ENCODE results near the gene ITM2A. TPM values are rescaled to one million over a fixed set of nuclear protein-coding genes. Genes with fewer than 3 reads are reported as not detected.

ITM2A gene
- total RNA-seq, 1 donor from 2014 or later: 58.5 TPM

DNA sequence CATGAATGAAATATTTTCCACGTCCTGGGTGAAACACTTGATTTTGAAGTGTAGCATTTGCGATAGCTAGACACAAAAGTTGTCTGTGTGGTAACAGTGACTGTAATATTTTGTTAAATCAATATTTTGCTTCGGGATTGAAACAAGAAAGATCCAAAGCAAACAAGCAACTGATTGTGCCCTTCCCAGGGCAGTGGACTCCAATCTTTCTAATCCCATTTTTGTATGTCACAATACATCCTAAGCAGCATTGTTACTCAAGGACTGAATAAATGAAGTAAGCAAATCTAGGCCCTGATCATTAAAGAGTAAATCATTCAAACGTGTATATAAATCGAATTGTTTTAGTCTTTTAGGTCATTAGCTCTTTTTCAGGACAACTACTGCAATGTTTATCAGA is 2.8 kb downstream of the ITM2A start:
- Histone ChIP-seq H3K4me1 (no peaks in the 10 kb centered on the region), H3K27me3 (ENCODE audit: low read depth) (no peaks in the 10 kb centered on the region), H3K4me3 (no peak overlapping the region), H3K27ac (no peak overlapping the region), H3K36me3 (no peaks in the 10 kb centered on the region), H3K9me3 (no peaks in the 10 kb centered on the region)
- intact Hi-C loops (cut with DNase I): no loop called here
- DNase-seq: no peak
- no peak for ATAC-seq
- TF ChIP-seq, protein P1, sequence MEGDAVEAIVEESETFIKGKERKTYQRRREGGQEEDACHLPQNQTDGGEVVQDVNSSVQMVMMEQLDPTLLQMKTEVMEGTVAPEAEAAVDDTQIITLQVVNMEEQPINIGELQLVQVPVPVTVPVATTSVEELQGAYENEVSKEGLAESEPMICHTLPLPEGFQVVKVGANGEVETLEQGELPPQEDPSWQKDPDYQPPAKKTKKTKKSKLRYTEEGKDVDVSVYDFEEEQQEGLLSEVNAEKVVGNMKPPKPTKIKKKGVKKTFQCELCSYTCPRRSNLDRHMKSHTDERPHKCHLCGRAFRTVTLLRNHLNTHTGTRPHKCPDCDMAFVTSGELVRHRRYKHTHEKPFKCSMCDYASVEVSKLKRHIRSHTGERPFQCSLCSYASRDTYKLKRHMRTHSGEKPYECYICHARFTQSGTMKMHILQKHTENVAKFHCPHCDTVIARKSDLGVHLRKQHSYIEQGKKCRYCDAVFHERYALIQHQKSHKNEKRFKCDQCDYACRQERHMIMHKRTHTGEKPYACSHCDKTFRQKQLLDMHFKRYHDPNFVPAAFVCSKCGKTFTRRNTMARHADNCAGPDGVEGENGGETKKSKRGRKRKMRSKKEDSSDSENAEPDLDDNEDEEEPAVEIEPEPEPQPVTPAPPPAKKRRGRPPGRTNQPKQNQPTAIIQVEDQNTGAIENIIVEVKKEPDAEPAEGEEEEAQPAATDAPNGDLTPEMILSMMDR (IDR thresholded peaks at IDR 0.05): no peak

DNA sequence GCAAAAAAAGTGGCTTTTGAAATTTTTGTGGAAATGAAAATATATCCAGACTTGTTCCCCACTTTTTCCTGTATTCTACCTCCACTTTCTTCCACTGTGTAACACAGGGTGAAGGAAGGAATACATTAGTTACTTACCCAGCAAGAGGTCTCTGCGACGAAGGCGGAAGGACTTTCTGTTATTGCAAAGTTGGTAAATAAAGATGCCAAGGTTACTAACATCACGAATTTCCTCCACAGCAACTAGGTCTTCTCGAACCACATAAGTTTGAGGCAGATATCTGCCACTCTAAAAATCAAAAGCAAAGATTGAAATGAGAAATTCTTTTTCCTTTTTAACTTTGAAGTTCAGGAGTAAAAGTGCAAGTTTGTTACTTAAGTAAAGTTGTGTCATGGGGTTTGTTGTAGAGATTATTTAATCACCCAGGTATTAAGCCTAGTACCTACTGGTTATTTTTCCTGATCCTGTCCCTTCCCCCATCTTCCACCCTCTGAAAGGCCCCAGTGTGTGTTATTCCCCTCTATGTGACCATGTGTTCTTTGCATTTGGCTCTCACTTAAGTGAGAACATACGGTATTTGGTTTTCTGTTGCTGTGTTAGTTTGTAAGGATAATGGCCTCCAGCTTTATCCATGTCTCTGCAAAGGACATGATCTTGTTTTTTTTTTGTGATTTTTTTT is 5.8 kb downstream of the ITM2A start:
- no peak overlapping the region for H3K27ac ChIP-seq
- H3K9me3 ChIP-seq: no peaks in the 10 kb centered on the region
- H3K27me3 ChIP-seq (ENCODE audit: low read depth): no peaks in the 10 kb centered on the region
- H3K4me3 ChIP-seq: no peak overlapping the region
- no peaks in the 10 kb centered on the region for H3K4me1 ChIP-seq
- DNase-seq (no peak), ATAC-seq (no peak)
- TF ChIP-seq, protein P1 (IDR thresholded peaks at IDR 0.05): no peak
- H3K36me3 ChIP-seq: no peaks in the 10 kb centered on the region
- intact Hi-C loops (cut with DNase I): no loop called here

DNA sequence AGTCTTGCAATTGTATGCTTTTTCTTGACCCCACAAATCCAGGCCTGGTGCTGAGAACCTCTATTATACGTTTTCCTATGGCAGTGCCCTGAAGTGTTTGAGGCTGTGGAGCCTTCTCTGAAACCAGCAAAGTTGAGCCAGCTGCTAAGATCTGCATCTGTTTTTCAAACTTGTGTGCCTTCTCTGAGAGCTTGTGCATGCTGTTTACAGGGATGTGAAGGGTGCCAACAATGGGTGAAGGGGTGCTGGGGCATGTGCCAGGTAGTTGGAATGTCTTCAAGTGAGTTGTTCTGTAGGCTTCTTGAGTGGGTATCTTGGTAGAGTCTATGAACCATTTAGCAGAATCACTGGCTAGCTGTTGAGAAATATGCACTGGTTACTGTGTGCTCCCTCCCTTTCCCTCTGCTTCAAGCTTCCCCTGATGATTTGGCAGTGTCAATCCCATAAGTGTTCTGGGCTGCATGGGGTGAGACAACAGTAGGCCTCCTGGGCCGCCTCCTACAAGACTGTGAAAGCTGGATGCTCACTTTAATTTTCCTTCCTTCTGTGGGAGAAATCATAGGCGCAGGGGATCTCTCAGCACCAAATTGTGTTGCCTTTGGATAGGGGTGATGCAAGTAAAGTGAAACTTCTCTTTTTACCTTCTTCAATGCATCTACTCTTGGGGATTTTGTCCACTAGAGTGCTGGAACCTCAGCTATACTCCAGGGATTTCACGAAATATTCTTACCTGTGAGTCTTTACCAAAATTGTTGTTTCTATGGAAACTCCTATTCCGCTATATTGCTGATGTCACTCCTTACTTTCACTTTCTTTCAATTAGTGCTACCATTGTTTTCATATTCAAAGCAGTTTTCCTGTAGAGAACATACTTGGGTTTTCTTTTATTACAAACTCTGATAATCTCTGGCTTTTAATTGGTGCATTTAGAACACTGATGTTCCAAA is 30.0 kb downstream of the ITM2A start:
- TF ChIP-seq, protein P1 (IDR thresholded peaks at IDR 0.05): no peak
- intact Hi-C loops (cut with DNase I): no loop called here
- peak; percentile 41 to 68 for ATAC-seq
- no peaks in the 10 kb centered on the region for H3K36me3 ChIP-seq
- no peak for DNase-seq
- H3K9me3 ChIP-seq: no peaks in the 10 kb centered on the region
- H3K4me3 ChIP-seq: no peak overlapping the region
- no peak overlapping the region for H3K27ac ChIP-seq
- no peaks in the 10 kb centered on the region for H3K27me3 ChIP-seq (ENCODE audit: low read depth)
- H3K4me1 ChIP-seq: no peaks in the 10 kb centered on the region

DNA sequence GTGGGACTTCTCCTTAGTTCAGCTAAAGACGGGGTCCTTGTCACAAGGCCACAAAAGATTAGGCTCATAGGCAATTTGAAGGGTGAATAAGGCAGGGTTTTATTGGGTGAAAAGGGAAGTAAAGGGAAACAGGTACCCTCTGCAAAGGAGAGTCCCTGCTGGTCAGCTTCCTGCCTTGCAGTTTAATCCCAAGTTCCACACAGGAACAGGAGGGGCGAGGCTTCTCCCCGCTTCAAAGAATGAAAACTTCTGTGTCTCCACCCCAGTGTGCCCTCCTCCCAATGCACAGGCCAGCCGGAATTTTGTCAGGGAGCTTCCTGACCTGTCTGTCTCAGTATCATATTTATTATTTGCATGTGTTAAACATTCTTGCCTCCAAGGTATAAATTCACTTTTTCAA is 37.1 kb downstream of the ITM2A start:
- H3K4me3 ChIP-seq: no peak overlapping the region

DNA sequence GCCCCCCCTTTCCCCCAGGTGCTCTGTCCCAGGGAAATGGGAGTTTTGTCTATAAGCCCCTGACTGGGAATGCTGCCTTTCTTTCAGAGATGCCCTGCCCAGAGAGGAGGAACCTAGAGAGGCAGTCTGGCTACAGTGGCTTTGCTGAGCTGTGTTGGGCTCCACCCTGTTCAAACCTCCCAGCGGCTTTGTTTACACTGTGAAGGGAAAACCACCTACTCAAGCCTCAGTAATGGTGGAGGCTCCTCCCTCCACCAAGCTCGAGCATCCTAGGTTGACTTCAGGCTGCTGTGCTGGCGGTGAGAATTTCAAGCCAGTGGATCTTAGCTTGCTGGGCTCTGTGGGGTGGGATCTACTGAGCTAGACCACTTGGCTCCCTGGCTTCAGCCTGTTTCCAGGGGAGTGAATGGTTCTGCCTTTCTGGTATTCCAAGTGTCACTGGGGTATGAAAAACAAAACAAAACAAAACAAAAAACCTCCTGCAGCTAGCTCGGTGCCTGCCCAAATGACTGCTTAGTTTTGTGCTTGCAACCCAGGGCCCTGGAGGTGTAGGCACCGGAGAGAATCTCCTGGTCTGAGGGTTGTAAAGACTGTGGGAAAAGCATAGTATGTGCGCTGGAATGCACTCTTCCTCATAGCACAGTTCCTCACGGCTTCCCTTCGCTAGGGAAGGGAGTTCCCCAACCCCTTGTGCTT is 41.7 kb downstream of the ITM2A start:
- TF ChIP-seq, protein P1 (IDR thresholded peaks at IDR 0.05): no peak
- intact Hi-C loops (cut with DNase I): no loop called here
- H3K27me3 ChIP-seq (ENCODE audit: low read depth): no peaks in the 10 kb centered on the region
- H3K4me3 ChIP-seq: no peak overlapping the region
- no peak overlapping the region for H3K27ac ChIP-seq
- no peaks in the 10 kb centered on the region for H3K9me3 ChIP-seq
- no peaks in the 10 kb centered on the region for H3K36me3 ChIP-seq
- H3K4me1 ChIP-seq: no peaks in the 10 kb centered on the region
- DNase-seq: no peak
- ATAC-seq: peak; percentile 61 to 76

More for the DNA sequence above, 37.1 kb downstream of the ITM2A start:
- no peak overlapping the region for H3K27ac ChIP-seq
- TF ChIP-seq, protein P1 (IDR thresholded peaks at IDR 0.05): no peak
- no peak for ATAC-seq
- H3K27me3 ChIP-seq (ENCODE audit: low read depth): no peaks in the 10 kb centered on the region
- H3K36me3 ChIP-seq: no peaks in the 10 kb centered on the region
- DNase-seq: no peak
- no peaks in the 10 kb centered on the region for H3K4me1 ChIP-seq
- intact Hi-C loops (cut with DNase I): no loop called here
- H3K9me3 ChIP-seq: no peaks in the 10 kb centered on the region

All from lower lobe of right lung (tissue), 2 donors.